Mesothelial cell of epicardium (in vitro differentiated cells): Measurements from ENCODE around the gene NEIL3. TPM values are rescaled to one million over a fixed set of nuclear protein-coding genes. Genes with fewer than 3 reads are reported as not detected.

Source experiments
- DNase-seq, 2 experiments: peaks; one replicate each; pipeline ENCODE4 v3.0.0; 2021; ENCODE audit warnings: low spot score in 2 of 2; ENCODE audit not compliant: unreplicated experiment in 2 of 2
- H3K27ac Mint-ChIP-seq: 2 replicates; pipeline ENCODE4 v1.8.0; 2021; ENCODE audit warnings: mixed read lengths
- H3K27me3 Mint-ChIP-seq: 2 replicates; pipeline ENCODE4 v1.8.0; 2021; ENCODE audit warnings: low read depth, mixed read lengths
- H3K36me3 Mint-ChIP-seq: 2 replicates; pipeline ENCODE4 v1.8.0; 2021; ENCODE audit warnings: mixed read lengths
- H3K4me1 Mint-ChIP-seq: 2 replicates; pipeline ENCODE4 v1.8.0; 2021; ENCODE audit warnings: mixed read lengths
- H3K4me3 Mint-ChIP-seq: 2 replicates; pipeline ENCODE4 v1.8.0; 2021; ENCODE audit warnings: mild to moderate bottlenecking, moderate library complexity, mixed read lengths
- H3K9me3 Mint-ChIP-seq: 2 replicates; pipeline ENCODE4 v1.8.0; 2021; ENCODE audit warnings: mixed read lengths
- CTCF ChIP-seq: fragments of 200-600 bp; sonication (generic); IDR thresholded peaks from one replicate; pipeline ENCODE4 v1.5.0; 2021; ENCODE audit warnings: antibody characterized with exemption; ENCODE audit not compliant: unreplicated experiment
- total RNA-seq: library from RNA; stranded (reverse); gene quantifications from 3 replicates; pipeline ENCODE4 v1.2.1, GENCODE V29; 2021

Gene NEIL3
- total RNA-seq, 1 donor from 2014 or later = 6.2 TPM

GRCh38 chr4:177381762-177382310 is 72.2 kb downstream of the NEIL3 start:
- Mint-ChIP-seq H3K4me1 (peaks cover 18% of the 10 kb centered on the region), H3K27ac (no peak overlapping the region), H3K9me3 (peaks cover 8% of the 10 kb centered on the region), H3K36me3 (no peaks in the 10 kb centered on the region), H3K27me3 (no peaks in the 10 kb centered on the region), H3K4me3 (no peak overlapping the region)
- DNase-seq = no peak
- no peak for TF ChIP-seq CTCF

- H3K27ac Mint-ChIP-seq = no peak overlapping the region
- H3K36me3 Mint-ChIP-seq = no peaks in the 10 kb centered on the region
- no peak overlapping the region for H3K4me3 Mint-ChIP-seq
- H3K27me3 Mint-ChIP-seq = no peaks in the 10 kb centered on the region
- no peak for TF ChIP-seq CTCF
- H3K9me3 Mint-ChIP-seq = peaks cover 8% of the 10 kb centered on the region
- H3K4me1 Mint-ChIP-seq = peaks cover 4% of the 10 kb centered on the region
- DNase-seq = no peak
Observed at GRCh38 chr4:177384856-177385397, 75.3 kb downstream of the NEIL3 start.

- no peak for TF ChIP-seq CTCF
- H3K9me3 Mint-ChIP-seq = peaks cover 8% of the 10 kb centered on the region
Observed at GRCh38 chr4:177385576-177386277, 76.1 kb downstream of the NEIL3 start.

GRCh38 chr4:177386278-177386815 is 76.7 kb downstream of the NEIL3 start:
- DNase-seq = no peak
- Mint-ChIP-seq H3K9me3 (peaks cover 8% of the 10 kb centered on the region), H3K27me3 (no peaks in the 10 kb centered on the region), H3K4me1 (peaks cover 14% of the 10 kb centered on the region), H3K36me3 (no peaks in the 10 kb centered on the region), H3K4me3 (no peak overlapping the region), H3K27ac (no peak overlapping the region)
- TF ChIP-seq CTCF = no peak

More at GRCh38 chr4:177385576-177386277, 76.1 kb downstream of the NEIL3 start:
- Mint-ChIP-seq H3K36me3 (no peaks in the 10 kb centered on the region), H3K27ac (no peak overlapping the region), H3K27me3 (no peaks in the 10 kb centered on the region), H3K4me1 (peaks cover 8% of the 10 kb centered on the region), H3K4me3 (no peak overlapping the region)
- no peak for DNase-seq

GRCh38 chr4:177391287-177391686 is 81.6 kb downstream of the NEIL3 start:
- DNase-seq = no peak
- Mint-ChIP-seq H3K4me1 (peaks cover 19% of the 10 kb centered on the region), H3K27ac (peak overlapping the region; percentile 2), H3K4me3 (no peak overlapping the region), H3K27me3 (no peaks in the 10 kb centered on the region), H3K9me3 (no peaks in the 10 kb centered on the region), H3K36me3 (no peaks in the 10 kb centered on the region)
- no peak for TF ChIP-seq CTCF
